HEK293T (cell line): Measurements from ENCODE around the gene SPDL1.

ENCODE experiments used
- BHLHE40 ChIP-seq: fragments of 450-650 bp; IDR thresholded peaks from 2 replicates; pipeline ENCODE4 v1.6.1; 2016; ENCODE audit warnings: mild to moderate bottlenecking, moderate library complexity, borderline replicate concordance
- CTBP1 ChIP-seq: fragments of 450-650 bp; IDR thresholded peaks from 2 replicates; pipeline ENCODE4 v1.6.1; 2016; ENCODE audit warnings: borderline replicate concordance
- ELF4 ChIP-seq: fragments of 450-650 bp; IDR thresholded peaks from 2 replicates; pipeline ENCODE4 v1.6.1; 2017; ENCODE audit warnings: antibody characterized with exemption
- FOXA1 ChIP-seq: fragments of 450-650 bp; IDR thresholded peaks from 2 replicates; pipeline ENCODE4 v1.6.1; 2016; ENCODE audit warnings: mild to moderate bottlenecking
- FOXK2 ChIP-seq: fragments of 450-650 bp; IDR thresholded peaks from 2 replicates; pipeline ENCODE4 v1.6.1; 2016; ENCODE audit warnings: mild to moderate bottlenecking
- FOXM1 ChIP-seq: fragments of 450-650 bp; IDR thresholded peaks from 2 replicates; pipeline ENCODE4 v1.6.1; 2017; ENCODE audit warnings: mild to moderate bottlenecking, borderline replicate concordance
- HDGF ChIP-seq: fragments of 450-650 bp; IDR thresholded peaks from 2 replicates; pipeline ENCODE4 v1.6.1; 2017; ENCODE audit warnings: antibody characterized with exemption, borderline replicate concordance
- L3MBTL2 ChIP-seq: fragments of 450-650 bp; conservative IDR thresholded peaks from 2 replicates; pipeline ENCODE4 v1.6.1; 2016; ENCODE audit warnings: mild to moderate bottlenecking
- LEF1 ChIP-seq: fragments of 450-650 bp; IDR thresholded peaks from 2 replicates; pipeline ENCODE4 v1.6.1; 2017; ENCODE audit warnings: mild to moderate bottlenecking, borderline replicate concordance
- PKNOX1 ChIP-seq: fragments of 450-650 bp; IDR thresholded peaks from 2 replicates; pipeline ENCODE4 v1.6.1; 2016
- SP1 ChIP-seq: fragments of 450-650 bp; IDR thresholded peaks from 2 replicates; pipeline ENCODE4 v1.6.1; 2017
- SUZ12 ChIP-seq: fragments of 450-650 bp; IDR thresholded peaks from 2 replicates; pipeline ENCODE4 v1.6.1; 2016; ENCODE audit warnings: mild to moderate bottlenecking
- TARDBP ChIP-seq: fragments of 450-650 bp; IDR thresholded peaks from 2 replicates; pipeline ENCODE4 v1.6.1; 2016
- ZNF384 ChIP-seq: fragments of 450-650 bp; IDR thresholded peaks from 2 replicates; pipeline ENCODE4 v1.6.1; 2016

DNA sequence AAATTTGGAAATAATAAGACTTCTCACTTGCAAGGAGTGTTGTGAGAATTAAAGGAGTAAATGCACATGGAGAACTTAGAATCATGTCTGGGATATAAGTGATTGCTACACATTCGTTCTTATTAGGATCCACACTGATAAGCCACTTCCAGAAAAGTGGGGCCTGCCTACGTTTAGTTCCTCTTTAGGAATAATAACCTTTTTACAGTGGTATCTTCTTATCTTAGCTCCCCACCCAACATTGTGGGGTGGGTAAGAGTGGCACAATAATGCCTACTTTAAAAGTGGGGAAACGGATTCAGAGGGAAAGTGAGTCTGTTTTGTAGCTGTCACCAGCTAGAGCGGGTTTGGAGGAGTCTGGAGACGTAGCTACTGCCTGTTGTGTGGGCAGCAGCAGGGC is 69.5 kb downstream of the SPDL1 start:
- TF ChIP-seq FOXM1 (no peak), BHLHE40 (no peak), SUZ12 (no peak), FOXA1 (no peak), HDGF (no peak), TARDBP (no peak), SP1 (no peak), CTBP1 (no peak), LEF1 (no peak), L3MBTL2 (no peak), ZNF384 (no peak), ELF4 (no peak), PKNOX1 (no peak), FOXK2 (no peak)
